Measurements from ENCODE around the gene QKI.

Gene QKI

GRCh38 chr6:163487606-163488005 lies 73.1 kb downstream of the QKI start:
- no peak for DNase-seq (ENCODE audit: low read depth)

GRCh38 chr6:163489584-163489983 lies 75.1 kb downstream of the QKI start:
- DNase-seq (ENCODE audit: low read depth) = no peak

GRCh38 chr6:163490826-163491577 lies 76.5 kb downstream of the QKI start:
- DNase-seq (ENCODE audit: low read depth) = no peak

- DNase-seq (ENCODE audit: low read depth) = no peak
Measured at GRCh38 chr6:163491737-163492300, 77.3 kb downstream of the QKI start.

GRCh38 chr6:163494279-163494727 lies 79.8 kb downstream of the QKI start:
- DNase-seq (ENCODE audit: low read depth) = no peak

GRCh38 chr6:163496205-163496604 lies 81.7 kb downstream of the QKI start:
- no peak for DNase-seq (ENCODE audit: low read depth)

GRCh38 chr6:163500105-163500504 lies 85.6 kb downstream of the QKI start:
- no peak for DNase-seq (ENCODE audit: low read depth)

- DNase-seq (ENCODE audit: low read depth) = no peak
Measured at GRCh38 chr6:163501026-163501425, 86.5 kb downstream of the QKI start.

- no peak for DNase-seq (ENCODE audit: low read depth)
Measured at GRCh38 chr6:163501439-163501838, 86.9 kb downstream of the QKI start.

- DNase-seq (ENCODE audit: low read depth) = no peak
Measured at GRCh38 chr6:163504984-163505640, 90.6 kb downstream of the QKI start.

GRCh38 chr6:163507965-163508364 lies 93.4 kb downstream of the QKI start:
- DNase-seq (ENCODE audit: low read depth) = no peak

- no peak for DNase-seq (ENCODE audit: low read depth)
Measured at GRCh38 chr6:163513003-163513402, 98.5 kb downstream of the QKI start.

GRCh38 chr6:163513570-163514166 lies 99.2 kb downstream of the QKI start:
- no peak for DNase-seq (ENCODE audit: low read depth)

- no peak for DNase-seq (ENCODE audit: low read depth)
Measured at GRCh38 chr6:163516908-163517307, 102.4 kb downstream of the QKI start.

GRCh38 chr6:163520956-163521355 lies 106.4 kb downstream of the QKI start:
- no peak for DNase-seq (ENCODE audit: low read depth)

GRCh38 chr6:163522033-163522432 lies 107.5 kb downstream of the QKI start:
- no peak for DNase-seq (ENCODE audit: low read depth)

GRCh38 chr6:163525926-163526325 lies 111.4 kb downstream of the QKI start:
- DNase-seq (ENCODE audit: low read depth) = no peak

GRCh38 chr6:163526346-163526745 lies 111.8 kb downstream of the QKI start:
- no peak for DNase-seq (ENCODE audit: low read depth)

GRCh38 chr6:163527291-163527690 lies 112.8 kb downstream of the QKI start:
- DNase-seq (ENCODE audit: low read depth) = no peak

- DNase-seq (ENCODE audit: low read depth) = peak; percentile 89
Measured at GRCh38 chr6:163529605-163530004, 115.1 kb downstream of the QKI start.

GRCh38 chr6:163530406-163530805 lies 115.9 kb downstream of the QKI start:
- DNase-seq (ENCODE audit: low read depth) = no peak

- DNase-seq (ENCODE audit: low read depth) = no peak
Measured at GRCh38 chr6:163531122-163531521, 116.6 kb downstream of the QKI start.

- no peak for DNase-seq (ENCODE audit: low read depth)
Measured at GRCh38 chr6:163532526-163533078, 118.1 kb downstream of the QKI start.

Measured in HS-27A (cell line).